NAMALWA (cell line): ENCODE results near the gene RPL28.
A peak's percentile ranks its signal among the peaks of the same experiment; 100 is the strongest.

Experiments
- DNase-seq: peaks from one replicate; pipeline ENCODE4 v3.0.0-alpha.2; 2015; ENCODE audit warnings: low spot score

RPL28 gene

DNA sequence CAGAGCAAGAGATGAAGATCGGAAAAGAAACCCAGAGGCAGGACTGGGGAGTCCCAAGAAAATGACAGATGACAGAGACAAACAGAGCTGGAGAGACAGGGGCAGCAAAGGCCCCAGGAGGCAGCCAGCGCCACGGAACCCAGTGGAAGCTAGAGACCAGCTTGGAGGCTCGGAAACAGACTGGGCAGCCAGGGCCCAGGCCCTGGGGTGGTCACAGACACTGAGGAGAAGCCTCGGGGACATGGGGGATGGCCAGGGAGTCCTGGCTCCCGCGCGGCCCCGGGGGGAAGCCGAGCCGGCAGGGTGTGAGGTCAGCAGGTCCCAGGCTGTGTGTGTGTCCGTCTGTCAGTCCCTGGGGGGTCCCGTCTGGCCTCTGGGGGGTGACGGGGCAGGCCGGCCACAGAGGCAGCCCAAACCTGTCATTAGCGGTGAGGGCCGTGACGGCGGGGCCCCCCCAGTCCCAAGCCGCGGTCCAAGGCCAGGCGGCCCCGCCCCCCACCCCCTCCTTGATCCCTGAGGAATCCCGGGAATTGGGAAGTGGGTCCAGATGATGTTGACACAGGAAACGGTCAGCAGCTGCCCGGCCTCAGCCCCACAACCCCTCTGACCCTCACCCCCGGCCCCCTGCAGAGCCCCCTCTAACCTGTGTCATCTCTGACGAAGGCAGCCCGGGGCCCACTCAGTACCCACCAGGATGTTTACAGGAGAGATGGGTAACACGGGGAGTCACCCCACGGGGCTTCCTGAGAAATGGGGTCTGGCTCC is 11.6 kb upstream of the RPL28 start:
- no peak for DNase-seq

DNA sequence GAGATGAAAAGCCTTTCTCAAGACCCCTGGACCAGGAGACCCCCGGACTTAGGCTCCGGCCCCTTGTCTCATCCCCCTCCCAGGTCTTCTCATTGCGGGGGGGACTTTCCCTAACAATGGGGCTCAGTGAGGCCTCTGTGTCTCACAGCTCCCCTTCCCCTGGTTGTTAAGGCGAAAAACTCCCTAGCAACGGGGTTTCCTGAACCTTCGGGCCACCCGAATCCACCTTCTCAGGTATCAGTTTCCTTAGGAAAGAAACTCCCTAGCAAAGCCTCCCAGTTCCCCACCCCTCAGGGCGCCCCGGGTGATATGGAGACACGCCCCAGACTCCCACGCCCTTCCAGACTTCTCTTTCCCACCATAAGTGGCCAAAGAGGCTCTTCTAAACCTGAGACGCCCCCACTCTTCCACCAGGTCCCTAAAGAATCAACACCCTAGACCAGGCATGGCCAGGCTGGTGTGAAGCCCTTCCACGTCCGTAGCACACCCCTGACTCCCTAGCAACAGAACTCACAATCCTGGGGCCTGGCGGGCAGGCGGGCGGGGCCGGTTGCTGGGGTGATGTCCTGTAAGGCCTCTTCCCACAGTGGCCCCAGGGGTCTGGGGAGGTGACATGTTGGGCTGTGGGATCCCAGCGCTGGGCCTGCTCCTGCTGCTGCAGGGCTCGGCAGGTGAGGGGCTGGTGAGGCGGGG is 9.3 kb upstream of the RPL28 start, which contains the start of gene TMEM190:
TMEM190 (plus strand) TSS at position 586 of the 693 bp plus-strand sequence; CDS start at position 614, 28 bp downstream.
- no peak for DNase-seq

DNA sequence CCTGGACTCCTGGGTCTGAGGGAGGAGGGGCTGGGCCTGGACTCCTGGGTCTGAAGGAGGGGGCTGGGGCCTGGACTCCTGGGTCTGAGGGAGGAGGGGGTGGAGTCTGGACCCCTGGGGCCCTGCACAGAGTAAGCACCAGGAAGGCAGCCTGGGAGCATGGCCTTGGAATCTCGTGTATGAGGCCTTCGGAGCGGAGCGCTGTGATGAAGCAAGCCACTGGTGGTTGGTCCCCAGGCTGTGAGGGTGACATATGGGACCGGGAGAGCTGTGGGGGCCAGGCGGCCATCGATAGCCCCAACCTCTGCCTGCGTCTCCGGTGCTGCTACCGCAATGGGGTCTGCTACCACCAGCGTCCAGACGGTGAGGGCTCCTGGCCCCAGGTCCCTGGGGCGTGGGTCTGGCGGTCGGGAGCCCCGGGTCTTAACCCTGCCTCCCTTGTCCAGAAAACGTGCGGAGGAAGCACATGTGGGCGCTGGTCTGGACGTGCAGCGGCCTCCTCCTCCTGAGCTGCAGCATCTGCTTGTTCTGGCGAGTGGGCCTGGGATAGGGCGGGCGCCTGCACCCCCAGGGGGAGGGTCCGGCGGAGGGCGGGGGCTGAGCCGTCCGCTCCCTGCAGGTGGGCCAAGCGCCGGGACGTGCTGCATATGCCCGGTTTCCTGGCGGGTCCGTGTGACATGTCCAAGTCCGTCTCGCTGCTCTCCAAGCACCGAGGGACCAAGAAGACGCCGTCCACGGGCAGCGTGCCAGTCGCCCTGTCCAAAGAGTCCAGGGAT is 8.2 kb upstream of the RPL28 start:
- DNase-seq = no peak

DNA sequence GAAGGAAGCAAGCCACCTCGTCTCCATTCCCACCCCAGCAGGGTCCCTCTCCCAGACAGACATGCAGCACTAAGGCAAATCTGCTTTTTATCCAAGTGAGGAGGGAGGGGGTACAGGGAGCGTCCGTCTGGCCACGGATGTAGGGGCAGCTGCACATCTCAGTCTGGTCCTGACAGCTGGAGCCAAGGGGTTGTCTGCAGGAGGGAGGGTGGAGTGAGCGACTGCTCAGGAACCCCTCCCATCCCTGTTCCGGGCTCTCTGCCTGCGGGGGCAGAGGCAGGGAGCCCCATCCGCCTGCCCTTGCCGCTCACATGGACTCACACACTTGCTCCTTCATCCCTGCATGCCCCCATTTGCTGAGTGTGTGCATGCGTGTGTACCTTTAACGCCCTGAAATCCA is 6.6 kb upstream of the RPL28 start:
- DNase-seq = no peak

DNA sequence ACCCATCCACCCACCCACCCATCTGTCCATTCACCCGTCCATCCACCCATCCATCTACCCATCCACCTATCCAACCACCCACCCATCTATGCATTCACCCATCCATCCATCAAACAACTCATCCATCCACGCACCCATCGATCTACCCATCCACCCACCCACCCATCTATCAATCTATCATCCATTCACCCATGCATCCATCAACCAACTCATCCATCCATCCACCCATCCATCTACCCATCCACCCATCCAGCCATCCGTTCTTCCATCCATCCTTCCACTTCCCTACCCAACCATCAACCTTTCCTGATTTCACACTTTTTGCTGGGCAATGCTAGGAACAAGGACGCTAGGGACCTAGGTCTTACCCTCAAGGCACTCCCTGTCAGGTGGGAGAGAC is 3.7 kb upstream of the RPL28 start:
- no peak for DNase-seq

DNA sequence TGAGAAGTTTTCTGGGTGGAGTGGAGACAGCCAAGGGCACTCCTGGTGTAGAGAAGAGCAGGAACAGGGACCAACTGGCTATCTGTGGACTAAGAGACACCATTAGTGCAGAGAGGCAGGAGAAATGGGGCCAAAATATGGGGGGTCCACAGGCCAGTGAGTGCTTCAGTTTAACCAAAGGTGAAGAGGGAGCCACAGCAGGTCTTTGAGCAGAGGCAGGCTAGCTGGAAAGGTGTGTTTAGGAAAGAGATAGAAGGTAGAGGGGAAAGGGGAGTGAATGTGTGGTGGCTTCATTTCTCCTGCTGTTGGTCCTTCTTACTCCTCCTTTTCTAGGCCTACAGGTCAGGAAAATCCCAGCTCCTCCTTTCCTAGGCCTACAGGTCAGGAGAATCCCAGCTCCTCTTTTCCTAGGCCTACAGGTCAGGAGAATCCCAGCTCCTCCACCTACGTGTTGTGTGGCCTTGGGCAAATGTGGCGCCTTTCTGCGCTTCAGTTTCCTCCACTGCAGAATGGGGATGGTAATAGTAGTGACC is 3.1 kb upstream of the RPL28 start:
- DNase-seq = no peak

DNA sequence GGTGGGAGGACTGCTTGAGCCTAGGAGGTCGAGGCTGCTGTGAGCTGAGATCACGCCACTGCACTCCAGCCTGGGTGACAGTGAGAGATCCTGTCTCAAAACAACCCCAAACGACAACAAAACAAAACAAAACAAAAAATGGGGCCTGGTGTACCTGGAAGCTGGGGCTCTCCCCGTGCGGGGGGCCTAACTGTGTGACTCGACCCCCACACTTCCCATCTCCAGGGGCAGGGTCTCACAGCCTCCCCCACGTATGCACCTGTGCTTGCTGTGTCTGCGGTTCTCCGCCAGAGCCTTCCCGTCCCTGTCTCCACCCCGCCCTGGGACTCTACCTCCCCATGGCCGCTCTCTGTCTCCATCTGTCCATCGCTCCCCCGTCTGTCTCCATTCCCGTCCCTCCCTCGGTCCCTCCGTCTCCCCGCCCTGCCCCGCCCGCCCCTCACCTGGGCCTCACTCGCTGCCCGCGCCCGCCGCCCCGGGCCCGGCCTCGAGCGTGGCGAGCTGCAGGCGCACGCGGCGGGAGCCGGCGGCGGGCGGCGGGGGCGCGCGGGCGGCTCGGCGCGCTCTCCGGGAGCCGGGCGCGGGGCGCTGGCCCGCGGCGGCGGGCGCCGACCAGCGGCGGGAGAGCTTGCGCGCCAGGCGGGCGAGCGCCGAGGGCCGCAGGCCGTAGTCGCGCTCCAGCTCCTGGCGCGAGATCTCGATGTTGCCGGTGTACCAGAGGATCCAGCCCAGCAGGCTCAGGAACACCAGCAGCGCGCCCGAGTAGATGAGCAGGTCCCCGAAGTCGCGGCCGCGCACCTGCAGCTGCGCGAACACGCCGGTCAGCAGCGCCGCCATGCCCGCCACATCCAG is 2.2 kb upstream of the RPL28 start:
- peak; percentile 77 for DNase-seq

DNA sequence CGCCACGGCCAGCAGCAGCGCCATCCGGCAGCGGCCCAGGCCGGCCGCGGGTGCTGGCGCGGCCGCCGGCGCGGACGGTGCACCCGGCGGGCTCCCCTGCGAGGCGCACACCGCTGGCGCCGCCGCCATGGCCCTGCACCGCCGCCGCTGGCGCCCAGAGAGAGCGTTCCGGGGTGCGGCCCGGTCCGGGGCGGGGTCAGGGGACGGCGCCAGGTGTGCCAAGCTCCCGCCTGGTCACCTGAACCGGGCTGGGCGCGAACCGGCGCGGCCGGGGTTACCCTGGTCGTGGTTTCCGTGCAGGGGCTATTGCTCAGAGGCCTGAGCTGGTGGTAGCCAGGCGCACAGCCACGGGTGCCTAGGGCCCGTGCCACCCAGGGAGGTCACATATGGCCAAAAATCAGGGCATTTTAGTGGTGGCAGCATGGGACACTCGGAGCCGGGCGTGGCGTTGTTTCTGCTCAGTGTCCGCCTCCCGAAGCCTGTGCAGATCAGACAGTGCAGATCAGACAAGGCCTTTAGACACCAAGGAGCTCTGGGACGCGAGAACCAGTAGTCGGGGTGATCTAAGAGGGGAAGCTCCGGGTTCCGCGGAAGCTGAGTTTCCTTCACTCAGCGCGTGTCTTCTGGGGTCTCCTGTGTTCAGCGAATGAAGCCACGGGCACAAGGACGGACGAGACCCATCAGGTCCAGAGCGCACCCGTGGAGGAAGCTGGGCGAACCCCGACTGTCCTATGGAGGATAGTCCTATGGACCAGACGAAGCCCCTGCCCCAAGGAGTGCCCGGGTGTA is 1.4 kb upstream of the RPL28 start, which contains the start of gene TMEM238:
TMEM238 (minus strand) TSS at position 162 of the 789 bp plus-strand sequence; CDS start at position 129, 33 bp downstream.
- peak; percentile 48 for DNase-seq

DNA sequence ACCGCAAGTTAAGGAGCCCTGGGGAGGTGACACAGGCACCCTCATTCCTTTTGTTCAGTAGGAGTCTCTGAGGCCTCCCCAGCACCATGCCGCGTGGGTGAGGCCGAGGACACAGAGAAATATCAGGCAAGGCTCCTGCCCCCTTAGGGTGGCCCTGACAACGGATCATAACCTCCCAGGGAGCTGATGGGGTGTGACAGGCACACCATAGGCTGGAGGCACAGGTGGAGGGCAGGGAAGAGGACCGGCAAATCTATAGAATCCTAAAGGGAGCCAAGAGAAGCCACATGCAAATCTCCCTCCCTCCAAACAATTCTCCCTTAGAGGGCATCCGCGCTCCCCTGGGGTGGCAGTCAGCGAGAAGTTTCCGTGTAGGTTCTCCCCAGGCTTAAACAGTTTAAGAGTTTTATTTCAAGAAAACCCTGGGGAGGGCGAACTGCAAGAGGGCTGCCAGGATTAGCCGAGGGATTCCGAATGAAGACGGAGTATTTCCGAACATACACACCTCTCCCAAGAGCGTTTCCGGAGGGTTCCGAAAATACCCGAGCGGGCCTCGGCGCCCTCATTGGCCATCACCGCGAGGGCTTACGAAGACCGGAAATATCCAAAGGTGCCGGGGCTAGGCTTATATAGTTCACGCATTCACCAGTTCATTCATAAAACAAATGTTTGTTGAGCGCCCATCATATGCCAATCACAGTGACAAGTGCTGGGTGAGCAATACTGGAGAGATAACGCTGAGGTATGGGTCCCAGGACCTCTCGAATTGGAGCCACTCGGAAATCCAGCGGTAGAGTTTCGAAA is 610 bp upstream of the RPL28 start:
- peak; percentile 98 for DNase-seq

DNA sequence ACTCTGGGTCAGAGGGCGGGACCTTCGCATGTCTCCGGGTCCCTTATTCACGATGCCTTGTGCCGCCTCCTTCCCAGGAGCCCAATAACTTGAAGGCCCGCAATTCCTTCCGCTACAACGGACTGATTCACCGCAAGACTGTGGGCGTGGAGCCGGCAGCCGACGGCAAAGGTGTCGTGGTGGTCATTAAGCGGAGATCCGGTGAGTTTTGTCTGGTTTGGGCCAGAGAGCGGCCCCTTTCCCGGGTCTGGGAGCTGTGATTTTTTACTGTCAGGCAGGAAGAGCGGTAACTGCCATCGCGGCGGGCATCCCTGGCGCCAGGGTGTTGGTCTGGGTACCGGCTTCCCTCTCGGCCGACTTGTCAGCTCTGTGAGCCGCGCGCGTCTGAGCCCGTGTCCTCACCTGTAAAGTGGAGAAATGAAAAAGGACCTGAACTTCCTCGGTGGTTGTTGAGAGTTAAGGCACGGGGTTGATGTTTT is 800 bp downstream of the RPL28 start:
- no peak for DNase-seq

DNA sequence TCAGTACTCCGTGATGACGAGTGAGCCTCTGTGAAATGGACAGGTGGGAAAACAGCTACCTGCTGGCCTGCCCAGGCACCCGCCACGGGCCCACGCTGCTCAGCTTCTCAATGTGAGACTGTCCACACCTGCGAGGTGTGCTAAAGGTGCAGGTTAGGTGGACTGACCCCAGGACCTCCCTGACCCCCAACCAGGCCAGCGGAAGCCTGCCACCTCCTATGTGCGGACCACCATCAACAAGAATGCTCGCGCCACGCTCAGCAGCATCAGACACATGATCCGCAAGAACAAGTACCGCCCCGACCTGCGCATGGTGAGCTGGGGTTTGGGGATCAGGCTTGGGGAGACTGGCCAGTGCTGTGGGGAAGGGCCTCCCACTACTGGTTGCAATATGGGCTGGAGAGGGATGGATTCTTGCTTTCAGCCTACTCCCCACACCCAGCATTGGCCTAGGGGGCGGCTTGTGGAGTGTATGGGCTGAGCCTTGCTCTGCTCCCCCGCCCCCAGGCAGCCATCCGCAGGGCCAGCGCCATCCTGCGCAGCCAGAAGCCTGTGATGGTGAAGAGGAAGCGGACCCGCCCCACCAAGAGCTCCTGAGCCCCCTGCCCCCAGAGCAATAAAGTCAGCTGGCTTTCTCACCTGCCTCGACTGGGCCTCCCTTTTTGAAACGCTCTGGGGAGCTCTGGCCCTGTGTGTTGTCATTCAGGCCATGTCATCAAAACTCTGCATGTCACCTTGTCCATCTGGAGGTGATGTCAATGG is 2.2 kb downstream of the RPL28 start:
- no peak for DNase-seq

DNA sequence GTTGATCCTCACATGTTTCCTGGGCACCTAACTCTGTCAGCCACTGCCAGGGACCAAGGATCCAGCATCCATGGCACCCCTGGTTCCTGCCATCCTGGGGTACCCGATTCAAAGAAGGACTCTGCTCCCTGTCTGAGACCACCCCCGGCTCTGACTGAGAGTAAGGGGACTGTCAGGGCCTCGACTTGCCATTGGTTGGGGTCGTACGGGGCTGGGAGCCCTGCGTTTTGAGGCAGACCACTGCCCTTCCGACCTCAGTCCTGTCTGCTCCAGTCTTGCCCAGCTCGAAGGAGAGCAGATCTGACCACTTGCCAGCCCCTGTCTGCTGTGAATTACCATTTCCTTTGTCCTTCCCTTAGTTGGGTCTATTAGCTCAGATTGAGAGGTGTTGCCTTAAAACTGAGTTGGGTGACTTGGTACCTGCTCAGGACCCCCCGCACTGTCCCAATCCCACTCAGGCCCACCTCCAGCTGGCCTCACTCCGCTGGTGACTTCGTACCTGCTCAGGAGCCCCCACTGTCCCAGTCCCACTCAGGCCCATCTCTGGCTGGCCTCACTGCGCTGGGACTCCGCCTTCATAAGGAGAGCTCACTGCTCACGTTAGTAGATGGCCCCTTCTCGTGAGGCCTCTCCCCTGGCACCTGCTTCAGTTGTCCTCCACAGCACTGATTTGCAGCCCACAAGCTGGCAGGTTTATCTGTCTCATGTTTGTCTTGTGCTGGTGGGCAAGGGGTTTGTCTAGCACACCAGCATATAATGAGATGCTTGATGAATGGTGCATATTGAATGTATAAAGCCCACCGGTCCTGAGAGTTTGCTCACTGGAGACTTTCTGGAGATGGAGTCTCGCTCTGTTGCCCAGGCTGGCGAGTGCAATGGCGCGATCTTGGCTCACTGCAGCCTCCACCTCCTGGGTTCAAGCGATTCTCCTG is 3.9 kb downstream of the RPL28 start:
- peak; percentile 44 for DNase-seq

DNA sequence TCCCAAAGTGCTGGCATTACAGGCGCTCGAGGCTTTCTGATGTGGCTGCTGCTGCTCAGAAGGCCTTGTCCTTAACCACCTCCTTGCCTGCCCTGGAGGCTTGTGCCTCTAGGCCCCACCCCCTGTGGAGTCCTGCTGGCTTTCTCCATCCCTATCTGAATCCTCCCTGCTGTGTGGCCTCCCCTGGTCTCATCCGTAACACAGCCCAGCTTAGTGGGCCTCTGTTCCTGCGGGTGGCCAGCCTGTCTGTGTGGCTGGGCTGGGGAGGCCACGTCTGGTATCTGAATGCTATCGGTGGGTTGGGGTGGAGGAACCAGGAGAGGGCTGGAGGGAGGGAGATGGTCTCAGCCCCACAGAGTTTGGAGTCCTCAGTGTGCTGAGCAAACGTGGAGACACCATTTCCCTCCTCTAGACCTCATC is 4.7 kb downstream of the RPL28 start:
- DNase-seq = peak; percentile 32

DNA sequence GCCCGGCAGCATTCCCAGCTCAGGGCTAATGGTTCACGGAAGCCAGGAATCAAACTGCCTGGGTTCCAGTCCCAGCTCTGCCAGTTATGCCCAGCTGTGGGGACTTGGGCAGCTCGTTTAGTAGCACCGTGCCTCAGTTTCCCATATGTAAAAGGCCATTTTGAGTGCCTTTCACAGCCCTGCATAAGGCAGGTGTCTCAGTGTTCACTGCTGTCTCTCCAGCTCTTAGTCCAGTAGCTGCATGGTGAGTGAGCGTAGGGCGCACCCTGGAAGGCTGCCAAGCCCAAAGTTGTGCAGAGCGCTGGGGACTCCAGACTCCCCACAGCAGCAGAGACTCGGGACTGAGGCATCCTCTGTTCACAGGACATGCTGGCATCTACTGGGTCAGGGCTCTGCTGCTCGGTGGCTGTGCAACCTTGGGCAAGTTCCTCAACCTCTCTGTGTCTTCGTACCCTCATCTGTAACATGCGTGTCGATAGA is 5.5 kb downstream of the RPL28 start:
- peak; percentile 51 for DNase-seq

DNA sequence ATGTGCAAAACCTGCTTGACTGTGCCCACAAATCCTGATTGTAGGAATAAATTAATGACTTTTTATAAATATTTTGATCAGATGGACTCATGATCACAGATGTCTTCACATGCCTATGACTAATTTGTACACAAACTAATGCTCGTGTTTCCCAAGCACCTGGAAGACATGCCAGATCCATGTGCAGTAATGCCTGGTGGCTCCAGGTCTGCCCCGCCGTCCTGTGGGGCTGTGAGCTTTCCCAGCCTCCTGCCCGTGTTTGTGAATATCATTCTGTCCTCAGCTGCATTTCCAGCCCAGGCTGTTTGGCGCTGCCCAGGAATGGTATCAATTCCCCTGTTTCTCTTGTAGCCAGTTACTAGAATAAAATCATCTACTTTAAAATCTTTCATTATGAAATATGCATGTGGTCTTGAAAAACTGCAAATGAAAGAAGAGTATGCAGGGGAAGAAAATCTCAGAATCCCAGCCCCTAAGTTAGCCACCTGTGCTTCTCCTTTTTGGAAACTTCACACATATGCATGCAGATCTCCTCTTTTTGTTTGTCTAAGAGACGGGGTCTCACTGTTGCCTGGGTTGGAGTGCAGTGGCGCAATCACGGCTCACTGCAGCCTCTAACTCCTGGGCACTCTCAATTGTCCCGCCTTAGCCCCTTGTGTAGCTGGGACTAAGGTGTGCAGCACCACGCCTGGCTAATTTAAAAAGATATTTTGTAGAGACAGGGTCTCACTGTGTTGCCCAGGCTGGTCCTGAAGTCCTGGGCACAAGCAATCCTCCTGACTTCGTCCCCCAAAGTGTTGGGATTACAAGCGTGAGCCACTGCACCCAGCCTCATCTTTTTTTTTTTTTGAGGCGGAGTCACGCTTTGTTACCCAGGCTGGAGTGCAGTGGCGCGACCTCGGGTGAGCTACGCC is 6.2 kb downstream of the RPL28 start:
- DNase-seq = peak; percentile 46
